ENCODE data around the gene CX3CL1. TPM values are rescaled to one million over a fixed set of nuclear protein-coding genes. Genes with fewer than 3 reads are reported as not detected.
"Not testable (repeated sequence)": the region's sequence is repeated elsewhere in the genome, so short reads cannot be mapped to it uniquely, and the experiment has no call there.

CX3CL1 gene
- 0.23 and 0.57 TPM in 2 replicates for total RNA-seq (2014; rRNA removed; shearing (Covaris generic))

GRCh38 chr16:57372372-57373116, at the start of gene CX3CL1:
Gene CX3CL1 (plus strand): TSS chr16:57372490. CDS start chr16:57372569, 79 bp downstream.
- peak; percentile 46 for DNase-seq (ENCODE audit: low spot score)

GRCh38 chr16:57324749-57325148, 47.5 kb upstream of the CX3CL1 start:
- no peak for DNase-seq (ENCODE audit: low spot score)

- no peak for DNase-seq (ENCODE audit: low spot score)
Observed at GRCh38 chr16:57325458-57325857, 46.8 kb upstream of the CX3CL1 start.

- no peak for DNase-seq (ENCODE audit: low spot score)
Observed at GRCh38 chr16:57329718-57330327, 42.5 kb upstream of the CX3CL1 start.

GRCh38 chr16:57331355-57331754, 40.9 kb upstream of the CX3CL1 start:
- no peak for DNase-seq (ENCODE audit: low spot score)

GRCh38 chr16:57333402-57333801, 38.9 kb upstream of the CX3CL1 start:
- DNase-seq (ENCODE audit: low spot score), result no peak

- DNase-seq (ENCODE audit: low spot score), result no peak
Observed at GRCh38 chr16:57335366-57335765, 36.9 kb upstream of the CX3CL1 start.

GRCh38 chr16:57341062-57341440, 31.2 kb upstream of the CX3CL1 start:
- DNase-seq (ENCODE audit: low spot score), result no peak

GRCh38 chr16:57341441-57342303, 30.6 kb upstream of the CX3CL1 start:
- DNase-seq (ENCODE audit: low spot score), result peak; percentile 95

GRCh38 chr16:57342606-57343005, 29.7 kb upstream of the CX3CL1 start:
- DNase-seq (ENCODE audit: low spot score), result not testable (repeated sequence)

GRCh38 chr16:57343221-57343620, 29.1 kb upstream of the CX3CL1 start:
- DNase-seq (ENCODE audit: low spot score), result no peak

- DNase-seq (ENCODE audit: low spot score), result not testable (repeated sequence)
Observed at GRCh38 chr16:57344094-57344493, 28.2 kb upstream of the CX3CL1 start.

GRCh38 chr16:57345021-57345420, 27.3 kb upstream of the CX3CL1 start:
- no peak for DNase-seq (ENCODE audit: low spot score)

- DNase-seq (ENCODE audit: low spot score), result no peak
Observed at GRCh38 chr16:57345666-57346204, 26.6 kb upstream of the CX3CL1 start.

- no peak for DNase-seq (ENCODE audit: low spot score)
Observed at GRCh38 chr16:57347858-57348257, 24.4 kb upstream of the CX3CL1 start.

GRCh38 chr16:57348327-57348726, 24.0 kb upstream of the CX3CL1 start:
- no peak for DNase-seq (ENCODE audit: low spot score)

GRCh38 chr16:57349212-57350031, 22.9 kb upstream of the CX3CL1 start:
- no peak for DNase-seq (ENCODE audit: low spot score)

GRCh38 chr16:57352636-57353047, 19.6 kb upstream of the CX3CL1 start:
- no peak for DNase-seq (ENCODE audit: low spot score)

GRCh38 chr16:57354311-57354710, 18.0 kb upstream of the CX3CL1 start:
- DNase-seq (ENCODE audit: low spot score), result no peak

GRCh38 chr16:57355898-57356414, 16.3 kb upstream of the CX3CL1 start:
- no peak for DNase-seq (ENCODE audit: low spot score)

- DNase-seq (ENCODE audit: low spot score), result no peak
Observed at GRCh38 chr16:57356547-57356946, 15.7 kb upstream of the CX3CL1 start.
